PFSK-1 (cell line): Measurements from ENCODE around the gene RABGAP1L.

Experiments used
- FOXP2 ChIP-seq: optimal IDR thresholded peaks from 2 replicates; pipeline ENCODE3; 2011; ENCODE audit warnings: borderline replicate concordance, control low read depth, inconsistent platforms; ENCODE audit not compliant: insufficient read depth; ENCODE audit errors: extremely low read length, extremely low read depth
- POLR2AphosphoS5 ChIP-seq: IDR thresholded peaks from 2 replicates; pipeline ENCODE4 v1.6.1; 2012; ENCODE audit warnings: low read depth, mild to moderate bottlenecking, control low read depth, low read length, moderate library complexity
- SIN3A ChIP-seq: IDR thresholded peaks from 2 replicates; pipeline ENCODE4 v1.6.1; 2012; ENCODE audit warnings: mild to moderate bottlenecking, low read length, moderate library complexity, borderline replicate concordance; ENCODE audit not compliant: insufficient read depth
- TAF1 ChIP-seq: IDR thresholded peaks from 2 replicates; pipeline ENCODE4 v1.6.1; 2012; ENCODE audit warnings: low read length, control low read depth, borderline replicate concordance; ENCODE audit not compliant: insufficient read depth
- TF ChIP-seq, protein P1 (sequence below), 2 experiments: IDR thresholded peaks; 2 replicates each; pipeline versions ENCODE4 v1.6.1 to v1.8.0; 2011 to 2012; ENCODE audit warnings: low read depth in 2 of 2, low read length in 2 of 2, control low read depth in 1 of 2, inconsistent platforms in 1 of 2, mild to moderate bottlenecking in 1 of 2, moderate library complexity in 1 of 2; ENCODE audit not compliant: insufficient read depth in 1 of 2

The RABGAP1L gene

DNA sequence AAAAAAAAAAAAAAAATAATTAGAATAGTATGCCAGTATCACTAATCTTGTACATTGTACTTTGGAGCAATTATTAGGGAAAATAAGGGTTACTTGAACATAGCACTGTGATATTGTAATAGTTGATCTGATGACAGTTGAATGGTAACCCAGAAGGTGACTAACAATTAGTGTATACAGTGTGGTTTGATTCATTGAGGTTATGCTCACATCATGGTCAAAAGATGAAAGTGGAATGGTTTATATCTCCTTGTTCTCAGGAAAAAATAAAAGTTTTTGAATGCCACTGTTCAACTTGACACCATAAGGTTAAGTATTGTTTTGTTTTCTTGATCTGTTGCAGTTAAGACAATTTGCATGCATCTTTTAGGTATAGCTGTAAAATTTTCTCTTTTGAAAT is 375.5 kb downstream of the RABGAP1L start:
- TF ChIP-seq SIN3A (no peak), FOXP2 (no peak), POLR2AphosphoS5 (no peak), TAF1 (no peak)
- TF ChIP-seq, protein P1, sequence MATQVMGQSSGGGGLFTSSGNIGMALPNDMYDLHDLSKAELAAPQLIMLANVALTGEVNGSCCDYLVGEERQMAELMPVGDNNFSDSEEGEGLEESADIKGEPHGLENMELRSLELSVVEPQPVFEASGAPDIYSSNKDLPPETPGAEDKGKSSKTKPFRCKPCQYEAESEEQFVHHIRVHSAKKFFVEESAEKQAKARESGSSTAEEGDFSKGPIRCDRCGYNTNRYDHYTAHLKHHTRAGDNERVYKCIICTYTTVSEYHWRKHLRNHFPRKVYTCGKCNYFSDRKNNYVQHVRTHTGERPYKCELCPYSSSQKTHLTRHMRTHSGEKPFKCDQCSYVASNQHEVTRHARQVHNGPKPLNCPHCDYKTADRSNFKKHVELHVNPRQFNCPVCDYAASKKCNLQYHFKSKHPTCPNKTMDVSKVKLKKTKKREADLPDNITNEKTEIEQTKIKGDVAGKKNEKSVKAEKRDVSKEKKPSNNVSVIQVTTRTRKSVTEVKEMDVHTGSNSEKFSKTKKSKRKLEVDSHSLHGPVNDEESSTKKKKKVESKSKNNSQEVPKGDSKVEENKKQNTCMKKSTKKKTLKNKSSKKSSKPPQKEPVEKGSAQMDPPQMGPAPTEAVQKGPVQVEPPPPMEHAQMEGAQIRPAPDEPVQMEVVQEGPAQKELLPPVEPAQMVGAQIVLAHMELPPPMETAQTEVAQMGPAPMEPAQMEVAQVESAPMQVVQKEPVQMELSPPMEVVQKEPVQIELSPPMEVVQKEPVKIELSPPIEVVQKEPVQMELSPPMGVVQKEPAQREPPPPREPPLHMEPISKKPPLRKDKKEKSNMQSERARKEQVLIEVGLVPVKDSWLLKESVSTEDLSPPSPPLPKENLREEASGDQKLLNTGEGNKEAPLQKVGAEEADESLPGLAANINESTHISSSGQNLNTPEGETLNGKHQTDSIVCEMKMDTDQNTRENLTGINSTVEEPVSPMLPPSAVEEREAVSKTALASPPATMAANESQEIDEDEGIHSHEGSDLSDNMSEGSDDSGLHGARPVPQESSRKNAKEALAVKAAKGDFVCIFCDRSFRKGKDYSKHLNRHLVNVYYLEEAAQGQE (IDR thresholded peaks at IDR 0.05; ENCODE audit: insufficient read depth in 1 of 2, low read depth in 2 of 2, low read length in 2 of 2), result no peak

DNA sequence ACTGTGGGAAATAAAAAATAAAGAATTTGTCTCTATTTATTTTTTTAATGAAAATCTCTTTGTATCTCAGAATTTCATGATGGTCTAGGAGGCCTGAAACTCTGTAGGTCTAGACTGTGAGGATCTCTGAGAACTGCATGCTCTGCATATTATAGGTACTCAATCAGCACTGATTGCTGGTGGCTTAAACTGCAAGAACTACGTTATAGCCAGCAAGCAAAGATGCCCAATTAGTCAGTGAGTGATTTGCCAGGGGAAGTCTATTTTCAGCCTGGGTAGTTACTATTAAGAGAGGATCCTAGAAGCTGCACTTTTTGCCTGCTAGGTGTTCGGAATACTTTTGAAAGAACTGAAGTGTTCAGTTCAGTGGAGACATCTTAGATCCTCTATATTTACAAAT is 375.9 kb downstream of the RABGAP1L start:
- TF ChIP-seq POLR2AphosphoS5 (no peak), FOXP2 (no peak), SIN3A (no peak)
- TF ChIP-seq, protein P1 (IDR thresholded peaks at IDR 0.05; ENCODE audit: insufficient read depth in 1 of 2, low read depth in 2 of 2, low read length in 2 of 2), result no peak

DNA sequence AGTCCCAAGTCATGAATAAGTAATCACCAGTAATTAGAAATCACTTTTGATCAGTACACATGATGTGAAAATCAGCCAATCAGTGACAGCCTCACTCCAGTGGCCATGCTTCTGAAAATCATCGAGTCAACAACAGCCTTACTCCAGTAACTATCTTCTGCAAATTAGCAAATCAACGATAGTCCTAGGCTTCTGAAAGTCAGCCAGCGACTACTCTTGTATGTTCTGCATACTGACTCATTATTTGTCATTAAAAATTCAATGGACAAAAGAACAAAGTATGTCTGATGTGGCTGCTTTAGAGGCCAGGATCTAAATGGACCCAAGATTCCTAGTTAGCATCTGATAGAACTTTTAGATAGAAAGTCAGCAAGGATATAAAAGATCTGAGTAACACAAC is 391.0 kb downstream of the RABGAP1L start:
- TF ChIP-seq FOXP2 (no peak), TAF1 (no peak), SIN3A (no peak), POLR2AphosphoS5 (no peak)
- TF ChIP-seq, protein P1 (IDR thresholded peaks at IDR 0.05; ENCODE audit: insufficient read depth in 1 of 2, low read depth in 2 of 2, low read length in 2 of 2), result no peak

- no peak for TF ChIP-seq SIN3A
- TF ChIP-seq POLR2AphosphoS5, result no peak
- no peak for TF ChIP-seq TAF1
- no peak for TF ChIP-seq FOXP2
- TF ChIP-seq, protein P1 (IDR thresholded peaks at IDR 0.05; ENCODE audit: insufficient read depth in 1 of 2, low read depth in 2 of 2, low read length in 2 of 2), result no peak
Observed at GRCh38 chr1:174556392-174556791, 397.1 kb downstream of the RABGAP1L start.

DNA sequence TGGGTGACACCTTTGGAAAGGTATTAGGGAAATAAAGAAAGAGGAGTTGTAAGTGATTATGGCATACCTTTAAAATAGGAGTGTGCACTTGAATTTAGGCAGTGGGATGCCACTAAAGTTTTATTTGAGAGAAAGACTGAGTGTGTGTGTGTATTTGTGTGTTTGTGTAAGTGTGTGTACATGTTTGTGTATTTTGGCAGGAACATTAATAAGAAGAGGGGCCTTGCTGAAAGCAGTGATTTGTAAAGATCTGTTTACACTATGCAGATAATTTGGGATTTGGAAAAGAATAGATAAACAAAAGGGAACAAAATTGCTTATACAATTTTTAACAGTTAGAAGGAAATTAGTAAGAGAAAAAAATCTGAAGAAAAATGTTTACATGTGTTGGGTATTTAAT is 409.2 kb downstream of the RABGAP1L start:
- TF ChIP-seq TAF1, result no peak
- no peak for TF ChIP-seq FOXP2
